WTC11 (cell line): ENCODE data around the gene PTPRN2. TPM values are rescaled to one million over a fixed set of nuclear protein-coding genes. Genes with fewer than 3 reads are reported as not detected.

ENCODE experiments used
- ATAC-seq: fragments of 200-7000 bp; cut with Tn5 transposase; 2 replicates; pipeline ENCODE4 v1.10.0; 2021; ENCODE audit warnings: mild to moderate bottlenecking, moderate library complexity
- CTCF ChIA-PET: fragments of 300-600 bp; sonication (Branson Sonifier 250); formaldehyde crosslinking; loops from one replicate; lab custom pipeline; 2021; ENCODE audit warnings: antibody characterized with exemption; lab: Charles Lee
- POLR2A ChIA-PET: fragments of 350-600 bp; sonication (Branson Sonifier 250); formaldehyde crosslinking; loops from one replicate; lab custom pipeline; 2021; ENCODE audit warnings: antibody characterized with exemption; lab: Charles Lee
- DNase-seq: peaks from one replicate; pipeline ENCODE4 v3.0.0; 2021; ENCODE audit warnings: low spot score
- H3K27ac Mint-ChIP-seq: 2 replicates; pipeline ENCODE4 v1.8.0; 2021; ENCODE audit warnings: mixed read lengths
- H3K27me3 Mint-ChIP-seq: 2 replicates; pipeline ENCODE4 v1.8.0; 2021; ENCODE audit warnings: low read depth, mild to moderate bottlenecking, moderate library complexity, mixed read lengths
- H3K36me3 Mint-ChIP-seq: 2 replicates; pipeline ENCODE4 v1.8.0; 2021; ENCODE audit warnings: mixed read lengths
- H3K4me1 Mint-ChIP-seq: 2 replicates; pipeline ENCODE4 v1.8.0; 2022; ENCODE audit warnings: mixed read lengths
- H3K4me3 Mint-ChIP-seq: 2 replicates; pipeline ENCODE4 v1.8.0; 2021; ENCODE audit warnings: mild to moderate bottlenecking, moderate library complexity, mixed read lengths
- H3K9me3 Mint-ChIP-seq: 2 replicates; pipeline ENCODE4 v1.8.0; 2021; ENCODE audit warnings: mixed read lengths
- GTF2I ChIP-seq: fragments of 250-450 bp; sonication (Bioruptor Pico); conservative IDR thresholded peaks from 2 replicates; pipeline ENCODE4 v1.4.0; 2021; ENCODE audit warnings: mild to moderate bottlenecking
- HMGA2 ChIP-seq: fragments of 250-450 bp; sonication (Bioruptor Pico); IDR thresholded peaks from 2 replicates; pipeline ENCODE4 v1.4.0; 2021; ENCODE audit warnings: mild to moderate bottlenecking, moderate library complexity
- IRF2 ChIP-seq: sonication (generic); formaldehyde crosslinking; IDR thresholded peaks from 2 replicates; pipeline ENCODE4 v1.8.0; 2022; ENCODE audit warnings: low read depth, missing genetic modification reagents, borderline replicate concordance
- MXD4 ChIP-seq: fragments of 250-450 bp; sonication (Bioruptor Pico); IDR thresholded peaks from 2 replicates; pipeline ENCODE4 v1.8.0; 2021; ENCODE audit warnings: mild to moderate bottlenecking, moderate library complexity, borderline replicate concordance
- NFE2L1 ChIP-seq: sonication (generic); formaldehyde crosslinking; IDR thresholded peaks from 2 replicates; pipeline ENCODE4 v1.8.1; 2023; ENCODE audit warnings: missing genetic modification reagents
- NR1H2 ChIP-seq: sonication (generic); formaldehyde crosslinking; IDR thresholded peaks from 2 replicates; pipeline ENCODE4 v1.9.0; 2021; ENCODE audit warnings: mild to moderate bottlenecking, moderate library complexity, missing genetic modification reagents
- PRRX2 ChIP-seq: fragments of 250-450 bp; sonication (Bioruptor Pico); IDR thresholded peaks from 2 replicates; pipeline ENCODE4 v1.8.0; 2021; ENCODE audit warnings: mild to moderate bottlenecking
- SOX15 ChIP-seq: fragments of 250-450 bp; sonication (Bioruptor Pico); IDR thresholded peaks from 2 replicates; pipeline ENCODE4 v1.9.0; 2021; ENCODE audit warnings: mild to moderate bottlenecking
- TEAD1 ChIP-seq: sonication (generic); formaldehyde crosslinking; IDR thresholded peaks from 2 replicates; pipeline ENCODE4 v1.8.0; 2022; ENCODE audit warnings: mild to moderate bottlenecking, missing genetic modification reagents
- TEAD4 ChIP-seq: sonication (generic); formaldehyde crosslinking; IDR thresholded peaks from 2 replicates; pipeline ENCODE4 v1.8.0; 2022; ENCODE audit warnings: mild to moderate bottlenecking, missing genetic modification reagents
- TP53 ChIP-seq: sonication (generic); formaldehyde crosslinking; IDR thresholded peaks from 2 replicates; pipeline ENCODE4 v1.8.1; 2023; ENCODE audit warnings: mild to moderate bottlenecking, missing genetic modification reagents
- ZBTB21 ChIP-seq: sonication (generic); formaldehyde crosslinking; IDR thresholded peaks from 2 replicates; pipeline ENCODE4 v1.8.1; 2023; ENCODE audit warnings: mild to moderate bottlenecking, missing genetic modification reagents, borderline replicate concordance
- ZNF121 ChIP-seq: sonication (generic); formaldehyde crosslinking; IDR thresholded peaks from 2 replicates; pipeline ENCODE4 v1.8.0; 2023; ENCODE audit warnings: missing genetic modification reagents
- total RNA-seq: library from RNA; stranded (reverse); gene quantifications from 3 replicates; pipeline ENCODE4 v1.2.3, GENCODE V29; 2021
- TF ChIP-seq, protein P1 (sequence below): fragments of 250-450 bp; sonication (Bioruptor Pico); IDR thresholded peaks from 2 replicates; pipeline ENCODE4 v1.9.0; 2021; ENCODE audit warnings: mild to moderate bottlenecking, borderline replicate concordance
- TF ChIP-seq, protein P2 (sequence below): fragments of 250-450 bp; sonication (Bioruptor Pico); conservative IDR thresholded peaks from 2 replicates; pipeline ENCODE4 v1.9.0; 2021; ENCODE audit warnings: mild to moderate bottlenecking
- TF ChIP-seq, protein P3 (sequence below): sonication (generic); formaldehyde crosslinking; IDR thresholded peaks from 2 replicates; pipeline ENCODE4 v1.8.1; 2023; ENCODE audit warnings: mild to moderate bottlenecking, missing genetic modification reagents
- TF ChIP-seq, protein P4 (sequence below): sonication (generic); formaldehyde crosslinking; IDR thresholded peaks from 2 replicates; pipeline ENCODE4 v1.8.1; 2022; ENCODE audit warnings: mild to moderate bottlenecking, missing genetic modification reagents, moderate library complexity, borderline replicate concordance
- TF ChIP-seq, protein P5 (sequence below): sonication (generic); formaldehyde crosslinking; IDR thresholded peaks from 2 replicates; pipeline ENCODE4 v1.8.1; 2022; ENCODE audit warnings: low read depth, missing genetic modification reagents, borderline replicate concordance
- TF ChIP-seq, protein P6 (sequence below): fragments of 200-600 bp; IDR thresholded peaks from 2 replicates; pipeline ENCODE4 v1.8.0; 2022; ENCODE audit warnings: antibody characterized with exemption
- TF ChIP-seq, protein P7 (sequence below): sonication (generic); formaldehyde crosslinking; IDR thresholded peaks from 2 replicates; pipeline ENCODE4 v1.8.0; 2023; ENCODE audit warnings: missing genetic modification reagents

Gene PTPRN2
- total RNA-seq, 1 experiment from 2014 or later: 4.7 TPM

DNA sequence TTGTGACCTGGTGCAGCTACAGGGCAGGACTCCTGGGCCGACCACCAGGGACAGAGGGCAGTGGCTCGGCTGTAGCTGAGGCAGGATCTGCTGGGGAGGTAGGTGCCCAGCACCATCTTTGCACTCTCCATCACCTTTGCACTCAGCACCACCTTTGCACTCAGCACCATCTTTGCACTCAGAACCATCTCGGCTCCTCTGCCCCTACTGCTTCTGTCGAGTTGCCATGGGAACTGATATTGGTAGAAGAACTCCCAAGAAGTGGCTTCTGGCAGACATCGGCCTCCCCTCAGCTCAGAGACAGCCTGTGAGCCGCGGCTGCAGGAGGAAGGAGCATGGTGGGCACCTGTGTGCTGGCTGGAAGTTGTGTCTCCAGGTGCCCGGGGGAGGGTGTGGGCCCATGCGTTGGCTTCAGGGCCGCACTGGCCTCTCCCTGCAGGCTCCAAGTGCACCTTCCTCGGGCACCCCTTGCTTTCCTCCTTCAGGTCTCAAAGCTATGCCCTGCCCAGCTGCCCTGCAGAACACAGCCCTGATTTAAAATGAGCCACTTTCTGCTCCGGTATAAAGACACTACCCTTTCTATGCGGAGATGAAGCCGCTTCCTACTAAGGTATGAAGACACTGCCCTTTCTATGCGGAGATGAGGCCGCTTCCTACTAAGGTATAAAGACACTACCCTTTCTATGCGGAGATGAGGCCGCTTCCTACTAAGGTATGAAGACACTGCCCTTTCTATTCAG is 514.5 kb downstream of the PTPRN2 start:
- CTCF ChIA-PET: no interaction called here
- TF ChIP-seq TEAD4 (CRISPR knock-in tag) (no peak), SOX15 (CRISPR knock-in tag) (no peak), NR1H2 (CRISPR knock-in tag) (no peak), NFE2L1 (CRISPR knock-in tag) (no peak), ZNF121 (CRISPR knock-in tag) (no peak), IRF2 (CRISPR knock-in tag) (no peak), PRRX2 (no peak), MXD4 (CRISPR knock-in tag) (no peak)
- TF ChIP-seq, protein P1, sequence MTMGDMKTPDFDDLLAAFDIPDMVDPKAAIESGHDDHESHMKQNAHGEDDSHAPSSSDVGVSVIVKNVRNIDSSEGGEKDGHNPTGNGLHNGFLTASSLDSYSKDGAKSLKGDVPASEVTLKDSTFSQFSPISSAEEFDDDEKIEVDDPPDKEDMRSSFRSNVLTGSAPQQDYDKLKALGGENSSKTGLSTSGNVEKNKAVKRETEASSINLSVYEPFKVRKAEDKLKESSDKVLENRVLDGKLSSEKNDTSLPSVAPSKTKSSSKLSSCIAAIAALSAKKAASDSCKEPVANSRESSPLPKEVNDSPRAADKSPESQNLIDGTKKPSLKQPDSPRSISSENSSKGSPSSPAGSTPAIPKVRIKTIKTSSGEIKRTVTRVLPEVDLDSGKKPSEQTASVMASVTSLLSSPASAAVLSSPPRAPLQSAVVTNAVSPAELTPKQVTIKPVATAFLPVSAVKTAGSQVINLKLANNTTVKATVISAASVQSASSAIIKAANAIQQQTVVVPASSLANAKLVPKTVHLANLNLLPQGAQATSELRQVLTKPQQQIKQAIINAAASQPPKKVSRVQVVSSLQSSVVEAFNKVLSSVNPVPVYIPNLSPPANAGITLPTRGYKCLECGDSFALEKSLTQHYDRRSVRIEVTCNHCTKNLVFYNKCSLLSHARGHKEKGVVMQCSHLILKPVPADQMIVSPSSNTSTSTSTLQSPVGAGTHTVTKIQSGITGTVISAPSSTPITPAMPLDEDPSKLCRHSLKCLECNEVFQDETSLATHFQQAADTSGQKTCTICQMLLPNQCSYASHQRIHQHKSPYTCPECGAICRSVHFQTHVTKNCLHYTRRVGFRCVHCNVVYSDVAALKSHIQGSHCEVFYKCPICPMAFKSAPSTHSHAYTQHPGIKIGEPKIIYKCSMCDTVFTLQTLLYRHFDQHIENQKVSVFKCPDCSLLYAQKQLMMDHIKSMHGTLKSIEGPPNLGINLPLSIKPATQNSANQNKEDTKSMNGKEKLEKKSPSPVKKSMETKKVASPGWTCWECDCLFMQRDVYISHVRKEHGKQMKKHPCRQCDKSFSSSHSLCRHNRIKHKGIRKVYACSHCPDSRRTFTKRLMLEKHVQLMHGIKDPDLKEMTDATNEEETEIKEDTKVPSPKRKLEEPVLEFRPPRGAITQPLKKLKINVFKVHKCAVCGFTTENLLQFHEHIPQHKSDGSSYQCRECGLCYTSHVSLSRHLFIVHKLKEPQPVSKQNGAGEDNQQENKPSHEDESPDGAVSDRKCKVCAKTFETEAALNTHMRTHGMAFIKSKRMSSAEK (CRISPR knock-in tag): no peak
- TF ChIP-seq, protein P2, sequence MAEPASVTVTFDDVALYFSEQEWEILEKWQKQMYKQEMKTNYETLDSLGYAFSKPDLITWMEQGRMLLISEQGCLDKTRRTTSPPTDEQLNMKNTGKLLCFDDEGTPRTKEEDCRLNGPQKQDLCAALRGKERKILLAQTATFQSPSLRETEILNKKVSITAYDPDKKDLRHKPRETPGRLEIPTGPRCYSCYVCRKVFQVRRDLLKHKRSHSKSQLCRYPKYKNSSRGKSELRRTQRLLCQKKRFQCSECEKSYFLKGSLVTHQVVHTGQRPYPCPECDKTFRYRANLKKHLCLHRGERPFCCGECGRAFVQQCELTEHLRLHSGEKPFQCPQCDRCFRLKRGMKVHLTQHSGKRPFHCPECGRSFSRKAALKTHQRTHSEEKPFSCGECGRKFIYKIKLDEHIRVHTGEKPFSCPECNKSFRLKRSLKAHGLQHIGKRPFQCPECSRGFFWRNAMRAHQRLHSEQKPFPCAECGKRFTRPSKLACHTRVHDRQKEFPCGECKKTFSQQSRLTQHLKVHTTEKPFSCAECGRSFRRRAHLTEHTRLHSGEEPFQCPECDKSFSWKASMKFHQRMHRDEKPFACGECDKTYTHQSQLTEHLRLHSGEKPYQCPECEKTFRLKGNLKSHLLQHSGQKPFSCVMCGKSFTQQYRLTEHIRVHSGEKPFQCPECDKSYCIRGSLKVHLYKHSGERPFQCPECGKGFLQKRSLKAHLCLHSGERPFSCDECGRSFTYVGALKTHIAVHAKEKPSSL (CRISPR knock-in tag): no peak
- TF ChIP-seq, all 79 proteins: peak for 0
- H3K36me3 Mint-ChIP-seq: peaks cover 38% of the 10 kb centered on the region
- DNase-seq (no peak), ATAC-seq (no peak)
- H3K4me1 Mint-ChIP-seq: no peaks in the 10 kb centered on the region
- H3K27me3 Mint-ChIP-seq: no peaks in the 10 kb centered on the region; the same call in 1 of the 2 replicates
- H3K9me3 Mint-ChIP-seq: peaks cover 15% of the 10 kb centered on the region
- no peak overlapping the region for H3K27ac Mint-ChIP-seq
- POLR2A ChIA-PET: no interaction called here
- no peak overlapping the region for H3K4me3 Mint-ChIP-seq

DNA sequence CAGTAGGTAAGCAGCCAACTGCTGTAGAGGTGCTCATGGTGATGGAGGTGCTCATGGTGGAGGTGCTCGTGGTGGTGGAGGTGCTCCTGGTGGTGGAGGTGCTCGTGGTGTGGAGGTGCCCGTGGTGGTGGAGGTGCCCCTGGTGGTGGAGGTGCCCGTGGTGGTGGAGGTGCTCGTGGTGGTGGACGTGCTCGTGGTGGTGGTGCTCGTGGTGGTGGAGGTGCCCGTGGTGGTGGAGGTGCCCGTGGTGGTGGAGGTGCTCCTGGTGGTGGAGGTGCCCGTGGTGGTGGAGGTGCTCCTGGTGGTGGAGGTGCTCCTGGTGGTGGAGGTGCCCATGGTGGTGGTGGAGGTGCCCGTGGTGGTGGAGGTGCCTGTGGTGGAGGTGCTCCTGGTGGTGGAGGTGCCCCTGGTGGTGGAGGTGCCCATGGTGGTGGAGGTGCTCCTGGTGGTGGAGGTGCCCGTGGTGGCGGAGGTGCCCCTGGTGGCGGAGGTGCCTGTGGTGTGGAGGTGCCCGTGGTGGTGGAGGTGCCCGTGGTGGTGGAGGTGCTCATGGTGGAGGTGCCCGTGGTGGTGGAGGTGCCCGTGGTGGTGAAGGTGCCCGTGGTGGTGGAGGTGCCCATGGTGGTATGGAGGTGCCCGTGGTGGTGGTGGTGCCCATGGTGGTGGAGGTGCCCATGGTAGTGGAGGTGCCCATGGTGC is 517.3 kb downstream of the PTPRN2 start:
- H3K27ac Mint-ChIP-seq: no peak overlapping the region
- no peaks in the 10 kb centered on the region for H3K4me1 Mint-ChIP-seq
- POLR2A ChIA-PET: no interaction called here
- H3K4me3 Mint-ChIP-seq: no peak overlapping the region
- H3K9me3 Mint-ChIP-seq: peaks cover 21% of the 10 kb centered on the region
- CTCF ChIA-PET: no interaction called here
- ATAC-seq (no peak), DNase-seq (no peak)
- peaks cover 29% of the 10 kb centered on the region for H3K36me3 Mint-ChIP-seq
- no peaks in the 10 kb centered on the region; the same call in 1 of the 2 replicates for H3K27me3 Mint-ChIP-seq
- TF ChIP-seq NFE2L1 (CRISPR knock-in tag) (no peak), GTF2I (no peak), ZBTB21 (CRISPR knock-in tag) (no peak), TEAD1 (CRISPR knock-in tag) (no peak), TP53 (CRISPR knock-in tag) (no peak), HMGA2 (CRISPR knock-in tag) (no peak)
- TF ChIP-seq, protein P3, sequence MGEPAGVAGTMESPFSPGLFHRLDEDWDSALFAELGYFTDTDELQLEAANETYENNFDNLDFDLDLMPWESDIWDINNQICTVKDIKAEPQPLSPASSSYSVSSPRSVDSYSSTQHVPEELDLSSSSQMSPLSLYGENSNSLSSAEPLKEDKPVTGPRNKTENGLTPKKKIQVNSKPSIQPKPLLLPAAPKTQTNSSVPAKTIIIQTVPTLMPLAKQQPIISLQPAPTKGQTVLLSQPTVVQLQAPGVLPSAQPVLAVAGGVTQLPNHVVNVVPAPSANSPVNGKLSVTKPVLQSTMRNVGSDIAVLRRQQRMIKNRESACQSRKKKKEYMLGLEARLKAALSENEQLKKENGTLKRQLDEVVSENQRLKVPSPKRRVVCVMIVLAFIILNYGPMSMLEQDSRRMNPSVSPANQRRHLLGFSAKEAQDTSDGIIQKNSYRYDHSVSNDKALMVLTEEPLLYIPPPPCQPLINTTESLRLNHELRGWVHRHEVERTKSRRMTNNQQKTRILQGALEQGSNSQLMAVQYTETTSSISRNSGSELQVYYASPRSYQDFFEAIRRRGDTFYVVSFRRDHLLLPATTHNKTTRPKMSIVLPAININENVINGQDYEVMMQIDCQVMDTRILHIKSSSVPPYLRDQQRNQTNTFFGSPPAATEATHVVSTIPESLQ (CRISPR knock-in tag): no peak
- TF ChIP-seq, protein P4, sequence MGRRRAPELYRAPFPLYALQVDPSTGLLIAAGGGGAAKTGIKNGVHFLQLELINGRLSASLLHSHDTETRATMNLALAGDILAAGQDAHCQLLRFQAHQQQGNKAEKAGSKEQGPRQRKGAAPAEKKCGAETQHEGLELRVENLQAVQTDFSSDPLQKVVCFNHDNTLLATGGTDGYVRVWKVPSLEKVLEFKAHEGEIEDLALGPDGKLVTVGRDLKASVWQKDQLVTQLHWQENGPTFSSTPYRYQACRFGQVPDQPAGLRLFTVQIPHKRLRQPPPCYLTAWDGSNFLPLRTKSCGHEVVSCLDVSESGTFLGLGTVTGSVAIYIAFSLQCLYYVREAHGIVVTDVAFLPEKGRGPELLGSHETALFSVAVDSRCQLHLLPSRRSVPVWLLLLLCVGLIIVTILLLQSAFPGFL: no peak
- TF ChIP-seq, protein P5, sequence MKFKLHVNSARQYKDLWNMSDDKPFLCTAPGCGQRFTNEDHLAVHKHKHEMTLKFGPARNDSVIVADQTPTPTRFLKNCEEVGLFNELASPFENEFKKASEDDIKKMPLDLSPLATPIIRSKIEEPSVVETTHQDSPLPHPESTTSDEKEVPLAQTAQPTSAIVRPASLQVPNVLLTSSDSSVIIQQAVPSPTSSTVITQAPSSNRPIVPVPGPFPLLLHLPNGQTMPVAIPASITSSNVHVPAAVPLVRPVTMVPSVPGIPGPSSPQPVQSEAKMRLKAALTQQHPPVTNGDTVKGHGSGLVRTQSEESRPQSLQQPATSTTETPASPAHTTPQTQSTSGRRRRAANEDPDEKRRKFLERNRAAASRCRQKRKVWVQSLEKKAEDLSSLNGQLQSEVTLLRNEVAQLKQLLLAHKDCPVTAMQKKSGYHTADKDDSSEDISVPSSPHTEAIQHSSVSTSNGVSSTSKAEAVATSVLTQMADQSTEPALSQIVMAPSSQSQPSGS: no peak
- TF ChIP-seq, protein P6, sequence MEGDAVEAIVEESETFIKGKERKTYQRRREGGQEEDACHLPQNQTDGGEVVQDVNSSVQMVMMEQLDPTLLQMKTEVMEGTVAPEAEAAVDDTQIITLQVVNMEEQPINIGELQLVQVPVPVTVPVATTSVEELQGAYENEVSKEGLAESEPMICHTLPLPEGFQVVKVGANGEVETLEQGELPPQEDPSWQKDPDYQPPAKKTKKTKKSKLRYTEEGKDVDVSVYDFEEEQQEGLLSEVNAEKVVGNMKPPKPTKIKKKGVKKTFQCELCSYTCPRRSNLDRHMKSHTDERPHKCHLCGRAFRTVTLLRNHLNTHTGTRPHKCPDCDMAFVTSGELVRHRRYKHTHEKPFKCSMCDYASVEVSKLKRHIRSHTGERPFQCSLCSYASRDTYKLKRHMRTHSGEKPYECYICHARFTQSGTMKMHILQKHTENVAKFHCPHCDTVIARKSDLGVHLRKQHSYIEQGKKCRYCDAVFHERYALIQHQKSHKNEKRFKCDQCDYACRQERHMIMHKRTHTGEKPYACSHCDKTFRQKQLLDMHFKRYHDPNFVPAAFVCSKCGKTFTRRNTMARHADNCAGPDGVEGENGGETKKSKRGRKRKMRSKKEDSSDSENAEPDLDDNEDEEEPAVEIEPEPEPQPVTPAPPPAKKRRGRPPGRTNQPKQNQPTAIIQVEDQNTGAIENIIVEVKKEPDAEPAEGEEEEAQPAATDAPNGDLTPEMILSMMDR: no peak
- TF ChIP-seq, protein P7, sequence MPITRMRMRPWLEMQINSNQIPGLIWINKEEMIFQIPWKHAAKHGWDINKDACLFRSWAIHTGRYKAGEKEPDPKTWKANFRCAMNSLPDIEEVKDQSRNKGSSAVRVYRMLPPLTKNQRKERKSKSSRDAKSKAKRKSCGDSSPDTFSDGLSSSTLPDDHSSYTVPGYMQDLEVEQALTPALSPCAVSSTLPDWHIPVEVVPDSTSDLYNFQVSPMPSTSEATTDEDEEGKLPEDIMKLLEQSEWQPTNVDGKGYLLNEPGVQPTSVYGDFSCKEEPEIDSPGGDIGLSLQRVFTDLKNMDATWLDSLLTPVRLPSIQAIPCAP (CRISPR knock-in tag): no peak
